Skeletal muscle satellite cell (primary cell): ENCODE data around the gene CCDC116.

Experiments
- H3K27me3 ChIP-seq: 2 replicates; pipeline ENCODE4 v1.7.0; 2013; ENCODE audit warnings: low read length; ENCODE audit not compliant: control insufficient read depth, insufficient read depth
- H3K36me3 ChIP-seq: 2 replicates; pipeline ENCODE4 v1.7.0; 2013; ENCODE audit warnings: mild to moderate bottlenecking, control low read depth, low read length; ENCODE audit not compliant: insufficient read depth
- H3K4me1 ChIP-seq: 2 replicates; pipeline ENCODE4 v1.7.0; 2013; ENCODE audit warnings: low read length; ENCODE audit not compliant: control insufficient read depth, insufficient read depth
- H3K4me2 ChIP-seq: 2 replicates; pipeline ENCODE4 v1.7.0; 2013; ENCODE audit warnings: mild to moderate bottlenecking, low read length
- H3K4me3 ChIP-seq: 2 replicates; pipeline ENCODE4 v1.7.0; 2013; ENCODE audit warnings: low read length
- H3K9ac ChIP-seq: 2 replicates; pipeline ENCODE4 v1.7.0; 2013; ENCODE audit warnings: mild to moderate bottlenecking, low read depth, low read length, moderate library complexity
- H3K9me3 ChIP-seq: replicated peaks from 2 replicates; pipeline ENCODE4 v1.7.0; 2013; ENCODE audit warnings: mild to moderate bottlenecking, control low read depth, low read length

The CCDC116 gene

GRCh38 chr22:21650823-21651520 is 18.4 kb downstream of the CCDC116 start:
- H3K27me3 ChIP-seq = no peaks in the 10 kb centered on the region
- peaks cover 13% of the 10 kb centered on the region for H3K36me3 ChIP-seq
- peaks cover 13% of the 10 kb centered on the region for H3K4me1 ChIP-seq
- peak overlapping the region; percentile 95 for H3K4me3 ChIP-seq
- H3K9me3 ChIP-seq = no peaks in the 10 kb centered on the region
- peak overlapping the region; percentile 82 for H3K9ac ChIP-seq
- H3K4me2 ChIP-seq = peak overlapping the region; percentile 96

- Histone ChIP-seq H3K4me1 (peaks cover 13% of the 10 kb centered on the region), H3K9ac (peak overlapping the region; percentile 82), H3K4me3 (peak overlapping the region; percentile 95), H3K36me3 (peaks cover 13% of the 10 kb centered on the region), H3K27me3 (no peaks in the 10 kb centered on the region), H3K9me3 (no peaks in the 10 kb centered on the region), H3K4me2 (peak overlapping the region; percentile 96)
Measured at GRCh38 chr22:21651521-21652009, 19.0 kb downstream of the CCDC116 start.

GRCh38 chr22:21652010-21652546 is 19.5 kb downstream of the CCDC116 start:
- Histone ChIP-seq H3K4me3 (peak overlapping the region; percentile 95), H3K4me1 (peaks cover 15% of the 10 kb centered on the region), H3K27me3 (no peaks in the 10 kb centered on the region), H3K36me3 (peaks cover 11% of the 10 kb centered on the region), H3K4me2 (peak overlapping the region; percentile 96), H3K9ac (peak overlapping the region; percentile 82), H3K9me3 (no peaks in the 10 kb centered on the region)

GRCh38 chr22:21652547-21653545 is 20.3 kb downstream of the CCDC116 start:
- Histone ChIP-seq H3K36me3 (peaks cover 8% of the 10 kb centered on the region), H3K9ac (peak overlapping the region; percentile 82), H3K4me3 (peak overlapping the region; percentile 95), H3K27me3 (no peaks in the 10 kb centered on the region), H3K9me3 (no peaks in the 10 kb centered on the region), H3K4me2 (peak overlapping the region; percentile 96), H3K4me1 (peaks cover 21% of the 10 kb centered on the region)

- Histone ChIP-seq H3K4me2 (peak overlapping the region; percentile 85), H3K4me3 (peak overlapping the region; percentile 71), H3K9ac (no peak overlapping the region), H3K27me3 (no peaks in the 10 kb centered on the region), H3K9me3 (no peaks in the 10 kb centered on the region), H3K4me1 (peaks cover 12% of the 10 kb centered on the region), H3K36me3 (peaks cover 6% of the 10 kb centered on the region)
Measured at GRCh38 chr22:21657020-21657359, 24.4 kb downstream of the CCDC116 start.

- Histone ChIP-seq H3K9me3 (no peaks in the 10 kb centered on the region), H3K4me3 (peak overlapping the region; percentile 71), H3K4me2 (peak overlapping the region; percentile 85), H3K27me3 (no peaks in the 10 kb centered on the region), H3K4me1 (peaks cover 12% of the 10 kb centered on the region), H3K9ac (no peak overlapping the region), H3K36me3 (peaks cover 6% of the 10 kb centered on the region)
Measured at GRCh38 chr22:21657360-21658032, 24.9 kb downstream of the CCDC116 start.

- Histone ChIP-seq H3K4me3 (no peak overlapping the region), H3K4me2 (no peak overlapping the region), H3K4me1 (peaks cover 8% of the 10 kb centered on the region), H3K36me3 (no peaks in the 10 kb centered on the region), H3K9me3 (no peaks in the 10 kb centered on the region), H3K27me3 (no peaks in the 10 kb centered on the region), H3K9ac (no peak overlapping the region)
Measured at GRCh38 chr22:21659864-21660525, 27.4 kb downstream of the CCDC116 start.

- no peak overlapping the region for H3K9ac ChIP-seq
- H3K9me3 ChIP-seq = no peaks in the 10 kb centered on the region
- no peaks in the 10 kb centered on the region for H3K36me3 ChIP-seq
- no peaks in the 10 kb centered on the region for H3K27me3 ChIP-seq
- no peak overlapping the region for H3K4me2 ChIP-seq
- H3K4me1 ChIP-seq = peaks cover 11% of the 10 kb centered on the region
- H3K4me3 ChIP-seq = no peak overlapping the region
Measured at GRCh38 chr22:21660904-21661303, 28.3 kb downstream of the CCDC116 start.

GRCh38 chr22:21661991-21662390 is 29.4 kb downstream of the CCDC116 start:
- Histone ChIP-seq H3K9me3 (no peaks in the 10 kb centered on the region), H3K36me3 (no peaks in the 10 kb centered on the region), H3K27me3 (no peaks in the 10 kb centered on the region), H3K9ac (no peak overlapping the region), H3K4me1 (peaks cover 11% of the 10 kb centered on the region), H3K4me2 (no peak overlapping the region), H3K4me3 (no peak overlapping the region)

- H3K36me3 ChIP-seq = no peaks in the 10 kb centered on the region
- H3K27me3 ChIP-seq = no peaks in the 10 kb centered on the region
- no peaks in the 10 kb centered on the region for H3K9me3 ChIP-seq
- no peak overlapping the region for H3K9ac ChIP-seq
- H3K4me2 ChIP-seq = no peak overlapping the region
- H3K4me3 ChIP-seq = no peak overlapping the region
- peaks cover 3% of the 10 kb centered on the region for H3K4me1 ChIP-seq
Measured at GRCh38 chr22:21663738-21664137, 31.2 kb downstream of the CCDC116 start.
